Erythroblast (primary cell): ENCODE results near the gene RNU7-1.

Source experiments
- GATA1 ChIP-seq: IDR thresholded peaks from 2 replicates; pipeline ENCODE4 v1.6.1; 2011; ENCODE audit warnings: low read depth, mild to moderate bottlenecking, control low read depth, low read length, moderate library complexity
- POLR2A ChIP-seq: IDR thresholded peaks from 2 replicates; pipeline ENCODE4 v1.6.1; 2011; ENCODE audit warnings: mild to moderate bottlenecking, low read length

- TF ChIP-seq POLR2A (peak; percentile 86), GATA1 (no peak)
These were observed 18.2 kb downstream of the RNU7-1 start for GRCh38 chr12:6961695-6962284.
